H1 (cell line): ENCODE measurements around the gene MRPL9. TPM values are rescaled to one million over a fixed set of nuclear protein-coding genes. Genes with fewer than 3 reads are reported as not detected.

Experiments
- CTCF ChIA-PET: fragments of 300-600 bp; sonication (Branson Sonifier 250); formaldehyde crosslinking; loops from one replicate; lab custom pipeline; 2021; ENCODE audit not compliant: partially characterized antibody; lab: Charles Lee
- POLR2A ChIA-PET: fragments of 300-600 bp; sonication (Branson Sonifier 250); formaldehyde crosslinking; loops from one replicate; lab custom pipeline; 2021; ENCODE audit warnings: inconsistent platforms; ENCODE audit not compliant: partially characterized antibody; lab: Charles Lee
- DNase-seq, 2 experiments: peaks; one replicate each; pipeline versions ENCODE4 v3.0.0 to v3.0.0-alpha.2; 2010 to 2022; ENCODE audit warnings: low spot score in 2 of 2, low read depth in 1 of 2, mixed read lengths in 1 of 2
- FAIRE-seq: peaks from 2 replicates; lab custom pipeline; 2011; peaks lifted over from hg19 to GRCh38; lab: Jason Lieb, UNC
- H2AFZ ChIP-seq: 2 replicates; pipeline ENCODE4 v1.8.1; 2012; ENCODE audit warnings: low read length, inconsistent platforms
- H2AK5ac ChIP-seq: 2 replicates; pipeline ENCODE4 v1.6.1; 2013; ENCODE audit warnings: low read depth, low read length
- H2BK120ac ChIP-seq: replicated peaks from 2 replicates; pipeline ENCODE3; 2013; ENCODE audit warnings: low read depth, low read length, inconsistent platforms
- H2BK12ac ChIP-seq: 2 replicates; pipeline ENCODE4 v1.6.1; 2013; ENCODE audit warnings: low read depth, low read length
- H2BK15ac ChIP-seq: 2 replicates; pipeline ENCODE4 v1.6.1; 2013; ENCODE audit warnings: low read length
- H2BK20ac ChIP-seq: 2 replicates; pipeline ENCODE4 v1.6.1; 2013; ENCODE audit warnings: low read length
- H2BK5ac ChIP-seq: 2 replicates; pipeline ENCODE4 v1.6.1; 2013; ENCODE audit warnings: low read depth, low read length
- H3K14ac ChIP-seq: 2 replicates; pipeline ENCODE4 v1.6.1; 2013; ENCODE audit warnings: inconsistent platforms; ENCODE audit not compliant: insufficient read length
- H3K18ac ChIP-seq: 2 replicates; pipeline ENCODE4 v1.6.1; 2013; ENCODE audit warnings: low read length; ENCODE audit errors: extremely low read depth
- H3K23ac ChIP-seq: 2 replicates; pipeline ENCODE4 v1.6.1; 2013; ENCODE audit warnings: inconsistent platforms; ENCODE audit not compliant: insufficient read length
- H3K23me2 ChIP-seq: 2 replicates; pipeline ENCODE4 v1.6.1; 2013; ENCODE audit warnings: low read depth, low read length
- H3K27ac ChIP-seq: 2 replicates; pipeline ENCODE4 v1.6.1; 2011; ENCODE audit warnings: low read depth, low read length, inconsistent platforms
- H3K27me3 ChIP-seq, 4 experiments: replicated peaks in 1 of 4; 1 replicate in 1 of 4; 2 replicates in 3 of 4; pipeline versions ENCODE4 v1.6.1 to v1.8.1; 2011 to 2013; ENCODE audit warnings: low read length in 3 of 4, mild to moderate bottlenecking in 3 of 4, inconsistent platforms in 2 of 4, mixed read lengths in 2 of 4, moderate library complexity in 1 of 4; ENCODE audit not compliant: control insufficient read depth in 3 of 4, insufficient read depth in 3 of 4; ENCODE audit errors: extremely low read depth in 1 of 4
- H3K36me3 ChIP-seq, 4 experiments: 2 replicates each; pipeline versions ENCODE4 v1.6.1 to v1.8.1; 2011 to 2013; ENCODE audit warnings: mild to moderate bottlenecking in 4 of 4, low read length in 3 of 4, moderate library complexity in 2 of 4, control low read depth in 1 of 4, inconsistent platforms in 1 of 4; ENCODE audit not compliant: insufficient read depth in 4 of 4, control insufficient read depth in 2 of 4
- H3K4ac ChIP-seq: replicated peaks from 2 replicates; pipeline ENCODE3; 2013; ENCODE audit warnings: low read length, low read depth, mixed read lengths, inconsistent platforms; ENCODE audit not compliant: insufficient read length
- H3K4me1 ChIP-seq, 4 experiments: replicated peaks in 1 of 4; 1 replicate in 1 of 4; 2 replicates in 3 of 4; pipeline versions ENCODE4 v1.6.1 to v1.8.1; 2011 to 2013; ENCODE audit warnings: low read length in 3 of 4, inconsistent platforms in 2 of 4, mixed read lengths in 1 of 4; ENCODE audit not compliant: insufficient read depth in 4 of 4, control insufficient read depth in 3 of 4
- H3K4me2 ChIP-seq, 2 experiments: 2 replicates each; pipeline versions ENCODE4 v1.6.1 to v1.8.1; 2011 to 2013; ENCODE audit warnings: low read depth in 2 of 2, low read length in 2 of 2, control low read depth in 1 of 2, inconsistent platforms in 1 of 2, mild to moderate bottlenecking in 1 of 2; ENCODE audit not compliant: insufficient read depth in 1 of 2
- H3K4me3 ChIP-seq, 4 experiments: fragments of 200-600, 300-600 bp in 1 of 4; sonication (generic), shearing (Covaris generic), sonication (Bioruptor Twin) in 1 of 4; 2 replicates each; pipeline versions ENCODE4 v1.5.1 to v1.8.1; 2011 to 2016; ENCODE audit warnings: low read length in 4 of 4, low read depth in 3 of 4, control low read depth in 2 of 4, inconsistent platforms in 2 of 4, mild to moderate bottlenecking in 2 of 4, mixed read lengths in 1 of 4, moderate library complexity in 1 of 4; ENCODE audit not compliant: insufficient read depth in 2 of 4; ENCODE audit errors: extremely low read depth in 1 of 4
- H3K56ac ChIP-seq: replicated peaks from 2 replicates; pipeline ENCODE3; 2013; ENCODE audit warnings: low read depth, mild to moderate bottlenecking, mixed read lengths, low read length, inconsistent platforms; ENCODE audit not compliant: insufficient read length
- H3K79me1 ChIP-seq: 2 replicates; pipeline ENCODE4 v1.6.1; 2013; ENCODE audit warnings: low read depth, low read length, control low read depth
- H3K79me2 ChIP-seq, 2 experiments: 2 replicates each; pipeline versions ENCODE4 v1.6.1 to v1.8.1; 2012 to 2013; ENCODE audit warnings: low read length in 2 of 2, mild to moderate bottlenecking in 2 of 2, inconsistent platforms in 1 of 2; ENCODE audit not compliant: insufficient read depth in 2 of 2, control insufficient read depth in 1 of 2
- H3K9ac ChIP-seq, 4 experiments: replicated peaks in 1 of 4; 1 replicate in 1 of 4; 2 replicates in 3 of 4; pipeline versions ENCODE4 v1.6.1 to v1.8.1; 2011 to 2013; ENCODE audit warnings: low read depth in 3 of 4, low read length in 3 of 4, control low read depth in 2 of 4, mild to moderate bottlenecking in 2 of 4, moderate library complexity in 2 of 4, inconsistent platforms in 1 of 4; ENCODE audit errors: extremely low read depth in 1 of 4
- H3K9me3 ChIP-seq, 2 experiments: 2 replicates each; pipeline versions ENCODE4 v1.6.1 to v1.8.1; 2012 to 2013; ENCODE audit warnings: mild to moderate bottlenecking in 2 of 2, moderate library complexity in 2 of 2, control low read depth in 1 of 2, inconsistent platforms in 1 of 2, low read depth in 1 of 2, low read length in 1 of 2, mixed read lengths in 1 of 2; ENCODE audit not compliant: insufficient read depth in 2 of 2
- H4K20me1 ChIP-seq, 2 experiments: replicated peaks in 1 of 2; 2 replicates each; pipeline versions ENCODE3 to v1.8.1; 2011 to 2013; ENCODE audit warnings: inconsistent platforms in 2 of 2, low read length in 2 of 2, mild to moderate bottlenecking in 1 of 2; ENCODE audit not compliant: insufficient read depth in 2 of 2, control insufficient read depth in 1 of 2
- H4K5ac ChIP-seq: 2 replicates; pipeline ENCODE4 v1.6.1; 2013; ENCODE audit warnings: low read length, low read depth, mixed read lengths, inconsistent platforms; ENCODE audit not compliant: insufficient read length
- H4K8ac ChIP-seq: 2 replicates; pipeline ENCODE4 v1.8.0; 2013; ENCODE audit warnings: mild to moderate bottlenecking, moderate library complexity, low read length, inconsistent platforms; ENCODE audit not compliant: insufficient read depth; ENCODE audit errors: extremely low read depth
- H4K91ac ChIP-seq: replicated peaks from 2 replicates; pipeline ENCODE3; 2013; ENCODE audit warnings: low read length, mixed read lengths, inconsistent platforms; ENCODE audit not compliant: insufficient read length
- CTCF ChIP-seq, 3 experiments: IDR thresholded peaks; 1 replicate in 2 of 3; 2 replicates in 1 of 3; pipeline versions ENCODE4 v1.5.1 to v1.6.1; 2011; ENCODE audit warnings: low read length in 3 of 3, mild to moderate bottlenecking in 3 of 3, inconsistent platforms in 2 of 3, low read depth in 1 of 3, moderate library complexity in 1 of 3; ENCODE audit not compliant: insufficient read depth in 1 of 3; ENCODE audit errors: control extremely low read depth in 1 of 3
- EZH2 ChIP-seq: fragments of 200-600 bp; sonication (generic); IDR thresholded peaks from 2 replicates; pipeline ENCODE4 v1.7.1; 2012; ENCODE audit warnings: low read depth, mild to moderate bottlenecking, moderate library complexity, low read length, inconsistent platforms; ENCODE audit not compliant: severe bottlenecking
- JUN ChIP-seq: IDR thresholded peaks from 2 replicates; pipeline ENCODE4 v1.6.1; 2011; ENCODE audit warnings: low read depth, mild to moderate bottlenecking, improper control_type of control experiment, low read length
- KDM4A ChIP-seq: IDR thresholded peaks from one replicate; pipeline ENCODE4 v1.7.1; 2012; ENCODE audit warnings: low read depth, mild to moderate bottlenecking, moderate library complexity, low read length, inconsistent platforms; ENCODE audit not compliant: severe bottlenecking
- RFX5 ChIP-seq: IDR thresholded peaks from 2 replicates; pipeline ENCODE4 v1.6.1; 2011; ENCODE audit warnings: low read depth, low read length, improper control_type of control experiment, borderline replicate concordance
- SP4 ChIP-seq: IDR thresholded peaks from 2 replicates; pipeline ENCODE4 v1.6.1; 2012; ENCODE audit warnings: low read length, inconsistent platforms
- TEAD4 ChIP-seq: IDR thresholded peaks from 2 replicates; pipeline ENCODE4 v1.6.1; 2012; ENCODE audit warnings: low read depth, low read length, inconsistent platforms, mixed read lengths
- WGBS, 2 experiments: shearing (Covaris generic) in 1 of 2; methylation state at CpG; one replicate each; pipeline versions ENCODE4 v1.1.6 to v1.1.7; 2013 to 2015; ENCODE audit warnings: low lambda C conversion rate in 2 of 2, mixed read lengths in 2 of 2, inconsistent platforms in 1 of 2, low coverage in 1 of 2, missing lambda C conversion rate in 1 of 2; ENCODE audit not compliant: insufficient replicate concordance in 2 of 2, insufficient coverage in 1 of 2, insufficient read length in 1 of 2; ENCODE audit errors: extremely low coverage in 1 of 2, missing lambda C conversion rate in 1 of 2; 5-methylcytosine and 5-hydroxymethylcytosine counted together
- polyA plus RNA-seq, 7 experiments: library from polyadenylated mRNA; depleted of rRNA in 3 of 7; stranded (reverse) in 5 of 7; unstranded in 2 of 7; fragments of >200 nt in 5 of 7; fragments of 200-250 nt in 2 of 7; gene quantifications; 1 replicate in 5 of 7; 2 replicates in 1 of 7; 4 replicates in 1 of 7; pipeline versions ENCODE4 v1.2.1 to v1.2.3, GENCODE V29; 2011 to 2013; ENCODE audit warnings: missing spikeins in 2 of 7, mixed read lengths in 2 of 7
- total RNA-seq: library from RNA; stranded (reverse); fragmentation: NEBNext Ultra II Directional; extraction: Animal tissue kit (Norgen Biotek cat#: 25700); gene quantifications from 2 replicates; pipeline ENCODE4 v1.2.1, GENCODE V29; 2021

MRPL9 gene
- total and polyA plus RNA-seq, 2 of the 8 experiments (the other 6 are each of a cell fraction or from before 2014, with no cell fraction given) = 74.9 to 113 TPM

GRCh38 chr1:151760597-151761385 lies 2.5 kb downstream of the MRPL9 start:
- TF ChIP-seq TEAD4 (no peak), RFX5 (no peak), KDM4A (no peak), SP4 (no peak), EZH2 (no peak), JUN (no peak), CTCF (IDR thresholded peaks at IDR 0.05; ENCODE audit: control extremely low read depth in 1 of 3, insufficient read depth in 1 of 3, low read depth in 1 of 3, low read length in 3 of 3) (no peak)
- H4K20me1 ChIP-seq = no peaks in the 10 kb centered on the region
- H3K4me1 ChIP-seq = 0 out of 7 replicates have a peak, but pooled peaks cover 0 to 1% (median 0%) of the 10 kb centered on the region in 4 experiments
- H3K36me3 ChIP-seq = peaks cover 9 to 33% (median 25%) of the 10 kb centered on the region in 4 experiments
- H3K4me3 ChIP-seq = no peak overlapping the region
- H2AK5ac ChIP-seq = no peak overlapping the region
- H3K14ac ChIP-seq = no peak overlapping the region
- no peak overlapping the region for H4K8ac ChIP-seq
- ChIA-PET CTCF (interaction anchor here (0.6 to 1.4 kb wide), 3 partner anchors 26 to 226 kb away, joined by 3 to 4 read pairs (median 3); no protein-coding TSS in a partner anchor), POLR2A (interaction anchor here (0.8 kb wide), 1 partner anchor 29 kb away, joined by 3 read pairs; the partner anchor contains the start of gene TDRKH)
- no peak overlapping the region for H2BK15ac ChIP-seq
- H3K23ac ChIP-seq = no peak overlapping the region
- H4K91ac ChIP-seq = no peak overlapping the region
- H2AFZ ChIP-seq = no peak overlapping the region
- H3K79me2 ChIP-seq = peaks cover 0 to 3% of the 10 kb centered on the region in 2 experiments; a peak in 1 of 4 replicates
- no peak overlapping the region for H4K5ac ChIP-seq
- H3K27me3 ChIP-seq = no peaks in the 10 kb centered on the region
- FAIRE-seq (no peak), DNase-seq (no peak)
- H3K9ac ChIP-seq = no peak overlapping the region
- no peak overlapping the region for H3K4me2 ChIP-seq
- H3K4ac ChIP-seq = no peak overlapping the region
- no peak overlapping the region for H2BK120ac ChIP-seq
- no peaks in the 10 kb centered on the region for H3K79me1 ChIP-seq
- H3K9me3 ChIP-seq = no peaks in the 10 kb centered on the region
- H2BK20ac ChIP-seq = no peak overlapping the region
- no peak overlapping the region for H3K27ac ChIP-seq
- H2BK12ac ChIP-seq = no peak overlapping the region
- no peak overlapping the region for H2BK5ac ChIP-seq
- H3K56ac ChIP-seq = no peak overlapping the region
- H3K18ac ChIP-seq = no peak overlapping the region
- H3K23me2 ChIP-seq = peaks cover 4% of the 10 kb centered on the region; the same call in 1 of the 2 replicates
- 100% methylated on average over 4 of the region's 7 CpGs; no CpG with 5 or more reads in 1 of the 2 experiments for WGBS, 2 experiments
